GM10248 (cell line): ENCODE measurements around the gene ITGA2B.

Experiments used
- CTCF ChIA-PET: fragments of 300-600 bp; sonication (Branson Sonifier 250); formaldehyde crosslinking; extraction: SDS; loops from one replicate; lab custom pipeline; 2021; ENCODE audit warnings: antibody characterized with exemption; lab: Yijun Ruan, JAX
- POLR2A ChIA-PET: fragments of 350-650 bp; sonication (Branson Sonifier 250); formaldehyde crosslinking; extraction: SDS; loops from one replicate; lab custom pipeline; 2020; ENCODE audit warnings: antibody characterized with exemption; lab: Yijun Ruan, JAX
- DNase-seq: peaks from one replicate; pipeline ENCODE4 v3.0.0; 2012; ENCODE audit errors: extremely low spot score
- CTCF ChIP-seq: IDR thresholded peaks from 2 replicates; pipeline ENCODE4 v1.5.1; 2012; ENCODE audit warnings: mild to moderate bottlenecking, low read depth; ENCODE audit errors: extremely low read depth, missing control alignments, control extremely low read depth

Gene ITGA2B

DNA sequence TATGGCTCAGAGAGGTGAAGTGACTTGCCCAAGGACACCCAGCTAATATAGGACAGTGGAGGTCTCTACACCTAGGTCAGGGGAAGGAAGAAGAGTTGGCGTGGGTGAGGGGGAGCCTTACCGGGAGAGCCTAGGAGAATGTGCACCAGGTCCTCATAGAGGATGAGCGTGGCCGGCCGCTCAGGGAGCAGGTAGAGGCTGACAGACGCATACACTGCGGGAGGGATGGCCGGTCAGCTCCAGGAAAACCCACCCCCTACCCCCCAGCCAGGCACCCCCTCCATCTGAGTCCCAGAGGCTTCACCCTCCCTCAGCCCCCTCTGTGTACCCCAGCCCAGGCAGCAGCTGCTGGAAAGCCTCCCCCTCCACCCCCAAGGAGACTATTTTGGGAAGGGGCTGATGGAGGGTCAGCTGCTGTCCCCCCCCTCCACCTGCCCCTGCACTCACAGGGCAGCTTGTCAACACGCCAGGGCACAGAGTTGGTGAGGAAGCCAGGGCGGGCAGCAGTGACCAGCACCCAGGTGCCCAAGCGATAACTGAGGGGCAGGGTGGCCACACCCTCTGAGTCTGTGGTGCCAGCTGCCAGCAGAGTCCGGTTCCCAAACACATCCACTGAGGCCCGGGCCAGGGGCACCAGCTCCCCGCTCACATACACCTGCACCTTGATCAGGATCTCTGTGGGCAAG, 29.8 kb downstream of the ITGA2B start:
- DNase-seq: no peak
- TF ChIP-seq CTCF: no peak
- CTCF ChIA-PET: interaction anchor here (0.8 to 10.5 kb wide), 7 partner anchors 7 to 149 kb away, joined by 3 to 135 read pairs (median 6); no protein-coding TSS in a partner anchor
- POLR2A ChIA-PET: no interaction called here

DNA sequence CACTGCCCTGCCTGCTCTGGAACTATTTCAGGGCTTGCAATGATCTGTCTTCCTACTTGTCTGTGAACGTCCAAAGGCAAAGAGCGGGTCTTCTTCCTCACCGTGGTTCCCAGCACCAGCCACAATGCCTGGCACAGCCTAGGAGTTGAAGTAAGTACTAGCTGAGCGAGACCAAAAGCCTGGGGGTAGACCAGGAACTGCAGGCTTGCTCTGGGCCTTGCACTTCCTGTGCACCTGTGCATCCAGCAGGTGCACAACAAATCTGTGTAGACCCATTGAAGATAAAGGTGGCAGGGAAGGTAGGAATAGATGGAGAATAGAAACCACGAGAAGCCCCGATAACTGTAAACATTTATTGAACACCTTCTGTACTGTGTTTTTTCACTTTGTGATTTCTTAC, 30.4 kb downstream of the ITGA2B start:
- DNase-seq: no peak
- no peak for TF ChIP-seq CTCF
- ChIA-PET POLR2A (no interaction called here), CTCF (interaction anchor here (0.8 to 18.4 kb wide), 8 partner anchors 6 to 149 kb away, joined by 3 to 250 read pairs (median 8); partner anchors contain the start of gene GRN)

GRCh38 chr17:44358066-44358465, 31.4 kb downstream of the ITGA2B start:
- POLR2A ChIA-PET: no interaction called here
- no peak for TF ChIP-seq CTCF
- DNase-seq: no peak
- CTCF ChIA-PET: interaction anchor here (1.1 to 18.4 kb wide), 9 partner anchors 5 to 165 kb away, joined by 3 to 250 read pairs (median 7); partner anchors contain the start of gene GRN

DNA sequence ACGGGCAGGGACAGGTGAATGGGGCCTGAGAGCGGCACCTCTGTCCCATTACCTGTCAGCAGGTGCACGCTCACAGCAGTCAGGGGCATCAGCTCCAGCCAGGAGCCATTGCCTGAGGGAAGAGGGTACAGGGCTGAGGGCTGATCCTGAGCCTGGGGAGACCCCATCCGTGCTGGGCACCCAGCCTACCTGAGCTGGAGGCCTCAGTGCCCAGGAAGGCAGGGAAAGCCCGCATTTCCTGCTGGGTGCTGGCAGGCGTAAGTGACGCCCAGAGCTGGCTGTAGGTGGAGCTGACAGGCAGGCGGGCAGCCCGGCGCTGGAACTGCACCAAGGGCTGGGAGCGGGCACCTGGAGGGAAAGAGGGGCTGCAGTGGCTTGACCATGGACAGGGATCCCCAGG, 33.2 kb downstream of the ITGA2B start:
- POLR2A ChIA-PET: no interaction called here
- CTCF ChIA-PET: interaction anchor here (2.2 to 18.4 kb wide), 7 partner anchors 7 to 146 kb away, joined by 7 to 250 read pairs (median 17); partner anchors contain the start of genes FAM171A2 and GRN
- DNase-seq: no peak
- no peak for TF ChIP-seq CTCF

- ChIA-PET POLR2A (interaction anchor here (0.8 kb wide), 1 partner anchor 134 kb away, joined by 3 read pairs; no protein-coding TSS in a partner anchor), CTCF (interaction anchor here (2.2 to 18.4 kb wide), 6 partner anchors 7 to 145 kb away, joined by 7 to 250 read pairs (median 22); partner anchors contain the start of genes FAM171A2 and GRN)
- TF ChIP-seq CTCF: no peak
- no peak for DNase-seq
Observed at GRCh38 chr17:44355642-44356099, 33.8 kb downstream of the ITGA2B start.
